ENCODE data around the gene SRPRB. TPM values are rescaled to one million over a fixed set of nuclear protein-coding genes. Genes with fewer than 3 reads are reported as not detected.

Gene SRPRB
- total RNA-seq, 1 experiment from 2014 or later: 54.8 TPM

DNA sequence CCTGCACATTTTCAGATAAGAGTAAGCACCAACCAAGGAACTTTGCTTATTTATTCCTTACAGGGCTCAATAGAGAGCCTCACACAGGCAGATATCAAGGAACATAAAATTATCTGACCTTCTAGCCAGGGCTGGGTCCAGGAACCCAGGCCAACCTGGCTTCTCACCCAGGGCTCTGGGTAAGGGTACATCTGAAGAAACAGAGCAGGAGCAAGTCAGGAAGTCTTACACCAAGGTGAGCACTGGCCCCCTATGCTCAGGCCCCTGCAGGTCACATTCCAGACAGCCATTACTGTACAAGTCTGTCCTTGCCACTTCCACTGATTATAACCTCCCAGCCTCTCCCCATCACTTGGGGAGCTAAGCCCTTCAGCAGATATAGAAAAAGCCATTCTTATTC is 40.4 kb upstream of the SRPRB start:
- no peak overlapping the region for H3K4ac ChIP-seq (ENCODE audit: low read depth, low read length)
- no peak overlapping the region for H3K23ac ChIP-seq (ENCODE audit: insufficient read length, low read depth, low read length)
- H3K14ac ChIP-seq (ENCODE audit: insufficient read depth, low read length): no peak overlapping the region
- peaks cover 13% of the 10 kb centered on the region for H3K27me3 Mint-ChIP-seq (ENCODE audit: low read depth)
- H4K91ac ChIP-seq (ENCODE audit: insufficient read length, low read depth, low read length): no peak overlapping the region
- no peaks in the 10 kb centered on the region for H3K36me3 Mint-ChIP-seq (ENCODE audit: insufficient read depth in 1 of 3, low read depth in 3 of 3)
- no peaks in the 10 kb centered on the region for H3K9me3 ChIP-seq (ENCODE audit: control insufficient read depth, low read depth, low read length)
- no peaks in the 10 kb centered on the region for H4K20me1 ChIP-seq (ENCODE audit: control insufficient read depth, insufficient read depth, insufficient read length)
- no peak overlapping the region for H4K5ac ChIP-seq (ENCODE audit: insufficient read length, low read depth, low read length)
- no peak overlapping the region for H3K27ac ChIP-seq (ENCODE audit: insufficient read length, low read depth, low read length)
- H3K4me1 Mint-ChIP-seq: peaks cover 0 to 3% of the 10 kb centered on the region in 2 experiments; a peak in 1 of 4 replicates
- no peak overlapping the region for H3K27ac Mint-ChIP-seq
- no peak overlapping the region for H3K9ac ChIP-seq (ENCODE audit: extremely low read depth, insufficient read length, low read length)
- no peaks in the 10 kb centered on the region for H3K4me1 ChIP-seq (ENCODE audit: insufficient read depth, low read length)
- no peaks in the 10 kb centered on the region for H3K79me2 ChIP-seq (ENCODE audit: insufficient read depth, low read length)
- no peak overlapping the region for H3T11ph ChIP-seq (ENCODE audit: low read length)
- no peak overlapping the region for H3K4me3 Mint-ChIP-seq
- no peak overlapping the region for H2BK5ac ChIP-seq (ENCODE audit: insufficient read length, low read length)
- H2AK5ac ChIP-seq (ENCODE audit: insufficient read length, low read length): no peak overlapping the region
- no peak for DNase-seq
- H3K79me1 ChIP-seq (ENCODE audit: insufficient read depth, low read depth, low read length, poor library complexity, severe bottlenecking): no peaks in the 10 kb centered on the region
- H3K27me3 ChIP-seq (ENCODE audit: insufficient read depth, low read length): no peaks in the 10 kb centered on the region
- no peak overlapping the region for H2BK20ac ChIP-seq (ENCODE audit: low read depth, low read length, poor library complexity, severe bottlenecking)
- TF ChIP-seq, protein P1, sequence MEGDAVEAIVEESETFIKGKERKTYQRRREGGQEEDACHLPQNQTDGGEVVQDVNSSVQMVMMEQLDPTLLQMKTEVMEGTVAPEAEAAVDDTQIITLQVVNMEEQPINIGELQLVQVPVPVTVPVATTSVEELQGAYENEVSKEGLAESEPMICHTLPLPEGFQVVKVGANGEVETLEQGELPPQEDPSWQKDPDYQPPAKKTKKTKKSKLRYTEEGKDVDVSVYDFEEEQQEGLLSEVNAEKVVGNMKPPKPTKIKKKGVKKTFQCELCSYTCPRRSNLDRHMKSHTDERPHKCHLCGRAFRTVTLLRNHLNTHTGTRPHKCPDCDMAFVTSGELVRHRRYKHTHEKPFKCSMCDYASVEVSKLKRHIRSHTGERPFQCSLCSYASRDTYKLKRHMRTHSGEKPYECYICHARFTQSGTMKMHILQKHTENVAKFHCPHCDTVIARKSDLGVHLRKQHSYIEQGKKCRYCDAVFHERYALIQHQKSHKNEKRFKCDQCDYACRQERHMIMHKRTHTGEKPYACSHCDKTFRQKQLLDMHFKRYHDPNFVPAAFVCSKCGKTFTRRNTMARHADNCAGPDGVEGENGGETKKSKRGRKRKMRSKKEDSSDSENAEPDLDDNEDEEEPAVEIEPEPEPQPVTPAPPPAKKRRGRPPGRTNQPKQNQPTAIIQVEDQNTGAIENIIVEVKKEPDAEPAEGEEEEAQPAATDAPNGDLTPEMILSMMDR (conservative IDR thresholded peaks at IDR 0.05): no peak
- H3K4me2 ChIP-seq (ENCODE audit: insufficient read depth, insufficient read length, low read length): no peak overlapping the region
- no peak overlapping the region for H2AFZ ChIP-seq (ENCODE audit: low read length)
- no peaks in the 10 kb centered on the region for H3K9me3 Mint-ChIP-seq
- H2BK15ac ChIP-seq (ENCODE audit: low read depth, low read length): no peak overlapping the region
- H3K56ac ChIP-seq (ENCODE audit: insufficient read length, low read depth, low read length): no peak overlapping the region
- no peaks in the 10 kb centered on the region for H3K23me2 ChIP-seq (ENCODE audit: insufficient read length, low read depth, low read length, poor library complexity, severe bottlenecking)
- no peak overlapping the region for H2BK12ac ChIP-seq (ENCODE audit: insufficient read length, low read depth, low read length)
- H3K18ac ChIP-seq (ENCODE audit: insufficient read length, low read depth, low read length): no peak overlapping the region
- H2BK120ac ChIP-seq (ENCODE audit: low read depth, low read length, poor library complexity, severe bottlenecking): no peak overlapping the region
- H4K8ac ChIP-seq (replicated peaks; ENCODE audit: insufficient read length, low read depth, low read length): no peak overlapping the region
